Measurements from ENCODE around the gene OR4B1. TPM values are rescaled to one million over a fixed set of nuclear protein-coding genes. Genes with fewer than 3 reads are reported as not detected.

Gene OR4B1
- total and polyA plus RNA-seq, 2 experiments from 2014 or later: not detected

DNA sequence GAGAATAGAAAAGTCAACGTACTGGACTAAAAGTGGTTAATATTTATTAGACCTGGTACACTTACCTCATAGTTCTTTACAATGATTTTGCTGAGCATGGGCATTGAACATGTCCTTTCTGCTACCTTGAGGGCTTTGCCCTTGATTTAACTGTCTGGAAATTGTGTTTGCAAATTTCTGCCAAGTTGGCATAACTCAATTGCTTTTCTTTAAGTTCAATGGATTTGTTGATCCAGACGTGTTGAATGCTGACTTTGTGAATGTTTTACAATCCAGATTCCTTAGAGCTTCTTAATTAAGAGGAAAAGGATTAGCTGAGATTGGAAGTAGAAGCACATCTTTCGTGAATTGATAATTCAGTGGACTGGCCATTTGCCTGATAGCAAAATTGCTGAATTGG lies 21.1 kb downstream of the OR4B1 start (continued):
- TF ChIP-seq, protein P1, sequence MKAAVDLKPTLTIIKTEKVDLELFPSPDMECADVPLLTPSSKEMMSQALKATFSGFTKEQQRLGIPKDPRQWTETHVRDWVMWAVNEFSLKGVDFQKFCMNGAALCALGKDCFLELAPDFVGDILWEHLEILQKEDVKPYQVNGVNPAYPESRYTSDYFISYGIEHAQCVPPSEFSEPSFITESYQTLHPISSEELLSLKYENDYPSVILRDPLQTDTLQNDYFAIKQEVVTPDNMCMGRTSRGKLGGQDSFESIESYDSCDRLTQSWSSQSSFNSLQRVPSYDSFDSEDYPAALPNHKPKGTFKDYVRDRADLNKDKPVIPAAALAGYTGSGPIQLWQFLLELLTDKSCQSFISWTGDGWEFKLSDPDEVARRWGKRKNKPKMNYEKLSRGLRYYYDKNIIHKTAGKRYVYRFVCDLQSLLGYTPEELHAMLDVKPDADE (IDR thresholded peaks at IDR 0.05): no peak
- no peak for TF ChIP-seq JUNB (IDR thresholded peaks at IDR 0.05; ENCODE audit: unreplicated experiment)

DNA sequence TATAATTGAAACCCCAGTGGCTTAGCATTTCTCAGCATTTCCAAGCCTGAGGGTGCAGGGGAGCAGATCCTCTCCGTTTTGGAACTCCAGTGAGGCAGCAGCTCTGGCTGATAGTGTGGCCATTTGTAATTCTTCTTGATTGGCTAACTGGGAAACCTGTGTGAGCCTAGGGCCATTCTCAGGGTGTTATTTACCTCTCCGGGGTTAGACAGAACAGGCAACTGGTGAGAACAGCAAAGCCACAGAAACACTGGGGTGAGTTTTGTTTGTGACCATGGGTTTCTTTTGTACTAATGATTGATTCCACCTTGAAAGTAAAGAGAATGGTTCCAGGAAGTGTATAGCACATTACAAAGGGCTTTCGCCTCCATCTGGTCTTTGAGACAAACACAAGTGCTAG lies 25.9 kb downstream of the OR4B1 start:
- Histone ChIP-seq H3K4me1 (ENCODE audit: insufficient read depth) (no peaks in the 10 kb centered on the region), H3K79me2 (replicated peaks; ENCODE audit: insufficient read depth) (no peaks in the 10 kb centered on the region), H3K27me3 (ENCODE audit: insufficient read depth) (no peaks in the 10 kb centered on the region), H3F3A (replicated peaks; ENCODE audit: low read depth) (no peaks in the 10 kb centered on the region), H3K4me3 (no peak overlapping the region), H3K36me3 (ENCODE audit: insufficient read depth) (peaks cover 3% of the 10 kb centered on the region; the same call in 1 of the 2 replicates), H3K27ac (ENCODE audit: low read depth) (no peak overlapping the region), H4K20me1 (replicated peaks; ENCODE audit: insufficient read depth) (no peaks in the 10 kb centered on the region), H2AFZ (no peak overlapping the region), H3K4me2 (no peak overlapping the region), H3K9me2 (ENCODE audit: insufficient read depth) (no peaks in the 10 kb centered on the region)
- no peaks in the 10 kb centered on the region for H3K4me1 Mint-ChIP-seq
- H3K27me3 Mint-ChIP-seq (ENCODE audit: insufficient read depth, low read depth, poor library complexity): no peaks in the 10 kb centered on the region
- no peak overlapping the region for H3K27ac Mint-ChIP-seq
- peaks cover 30% of the 10 kb centered on the region for H3K36me3 Mint-ChIP-seq (ENCODE audit: low read depth)
- H3K4me3 Mint-ChIP-seq: no peak overlapping the region
- H3K9me3 Mint-ChIP-seq: peaks cover 97% of the 10 kb centered on the region
- no peak for ATAC-seq
- DNase-seq (ENCODE audit: low spot score): no peak
- TF ChIP-seq NANOG (IDR thresholded peaks at IDR 0.05; ENCODE audit: borderline replicate concordance) (no peak), STAT1 (IDR thresholded peaks at IDR 0.05; ENCODE audit: unreplicated experiment) (no peak), EZH2 (IDR thresholded peaks at IDR 0.05; ENCODE audit: low read depth, unreplicated experiment) (no peak), EZH2phosphoT487 (IDR thresholded peaks at IDR 0.05; ENCODE audit: unreplicated experiment) (no peak), CREB1 (CRISPR knock-in tag; IDR thresholded peaks at IDR 0.05; ENCODE audit: low read depth) (no peak), ZNF331 (CRISPR knock-in tag; IDR thresholded peaks at IDR 0.05; ENCODE audit: low read depth) (no peak), JUNB (IDR thresholded peaks at IDR 0.05; ENCODE audit: unreplicated experiment) (no peak), POLR2AphosphoS5 (IDR thresholded peaks at IDR 0.05; ENCODE audit: low read depth) (no peak), ZNF114 (CRISPR knock-in tag; IDR thresholded peaks at IDR 0.05) (no peak)
- TF ChIP-seq, protein P2, sequence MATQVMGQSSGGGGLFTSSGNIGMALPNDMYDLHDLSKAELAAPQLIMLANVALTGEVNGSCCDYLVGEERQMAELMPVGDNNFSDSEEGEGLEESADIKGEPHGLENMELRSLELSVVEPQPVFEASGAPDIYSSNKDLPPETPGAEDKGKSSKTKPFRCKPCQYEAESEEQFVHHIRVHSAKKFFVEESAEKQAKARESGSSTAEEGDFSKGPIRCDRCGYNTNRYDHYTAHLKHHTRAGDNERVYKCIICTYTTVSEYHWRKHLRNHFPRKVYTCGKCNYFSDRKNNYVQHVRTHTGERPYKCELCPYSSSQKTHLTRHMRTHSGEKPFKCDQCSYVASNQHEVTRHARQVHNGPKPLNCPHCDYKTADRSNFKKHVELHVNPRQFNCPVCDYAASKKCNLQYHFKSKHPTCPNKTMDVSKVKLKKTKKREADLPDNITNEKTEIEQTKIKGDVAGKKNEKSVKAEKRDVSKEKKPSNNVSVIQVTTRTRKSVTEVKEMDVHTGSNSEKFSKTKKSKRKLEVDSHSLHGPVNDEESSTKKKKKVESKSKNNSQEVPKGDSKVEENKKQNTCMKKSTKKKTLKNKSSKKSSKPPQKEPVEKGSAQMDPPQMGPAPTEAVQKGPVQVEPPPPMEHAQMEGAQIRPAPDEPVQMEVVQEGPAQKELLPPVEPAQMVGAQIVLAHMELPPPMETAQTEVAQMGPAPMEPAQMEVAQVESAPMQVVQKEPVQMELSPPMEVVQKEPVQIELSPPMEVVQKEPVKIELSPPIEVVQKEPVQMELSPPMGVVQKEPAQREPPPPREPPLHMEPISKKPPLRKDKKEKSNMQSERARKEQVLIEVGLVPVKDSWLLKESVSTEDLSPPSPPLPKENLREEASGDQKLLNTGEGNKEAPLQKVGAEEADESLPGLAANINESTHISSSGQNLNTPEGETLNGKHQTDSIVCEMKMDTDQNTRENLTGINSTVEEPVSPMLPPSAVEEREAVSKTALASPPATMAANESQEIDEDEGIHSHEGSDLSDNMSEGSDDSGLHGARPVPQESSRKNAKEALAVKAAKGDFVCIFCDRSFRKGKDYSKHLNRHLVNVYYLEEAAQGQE (IDR thresholded peaks at IDR 0.05; ENCODE audit: unreplicated experiment): no peak
- TF ChIP-seq, protein P3, sequence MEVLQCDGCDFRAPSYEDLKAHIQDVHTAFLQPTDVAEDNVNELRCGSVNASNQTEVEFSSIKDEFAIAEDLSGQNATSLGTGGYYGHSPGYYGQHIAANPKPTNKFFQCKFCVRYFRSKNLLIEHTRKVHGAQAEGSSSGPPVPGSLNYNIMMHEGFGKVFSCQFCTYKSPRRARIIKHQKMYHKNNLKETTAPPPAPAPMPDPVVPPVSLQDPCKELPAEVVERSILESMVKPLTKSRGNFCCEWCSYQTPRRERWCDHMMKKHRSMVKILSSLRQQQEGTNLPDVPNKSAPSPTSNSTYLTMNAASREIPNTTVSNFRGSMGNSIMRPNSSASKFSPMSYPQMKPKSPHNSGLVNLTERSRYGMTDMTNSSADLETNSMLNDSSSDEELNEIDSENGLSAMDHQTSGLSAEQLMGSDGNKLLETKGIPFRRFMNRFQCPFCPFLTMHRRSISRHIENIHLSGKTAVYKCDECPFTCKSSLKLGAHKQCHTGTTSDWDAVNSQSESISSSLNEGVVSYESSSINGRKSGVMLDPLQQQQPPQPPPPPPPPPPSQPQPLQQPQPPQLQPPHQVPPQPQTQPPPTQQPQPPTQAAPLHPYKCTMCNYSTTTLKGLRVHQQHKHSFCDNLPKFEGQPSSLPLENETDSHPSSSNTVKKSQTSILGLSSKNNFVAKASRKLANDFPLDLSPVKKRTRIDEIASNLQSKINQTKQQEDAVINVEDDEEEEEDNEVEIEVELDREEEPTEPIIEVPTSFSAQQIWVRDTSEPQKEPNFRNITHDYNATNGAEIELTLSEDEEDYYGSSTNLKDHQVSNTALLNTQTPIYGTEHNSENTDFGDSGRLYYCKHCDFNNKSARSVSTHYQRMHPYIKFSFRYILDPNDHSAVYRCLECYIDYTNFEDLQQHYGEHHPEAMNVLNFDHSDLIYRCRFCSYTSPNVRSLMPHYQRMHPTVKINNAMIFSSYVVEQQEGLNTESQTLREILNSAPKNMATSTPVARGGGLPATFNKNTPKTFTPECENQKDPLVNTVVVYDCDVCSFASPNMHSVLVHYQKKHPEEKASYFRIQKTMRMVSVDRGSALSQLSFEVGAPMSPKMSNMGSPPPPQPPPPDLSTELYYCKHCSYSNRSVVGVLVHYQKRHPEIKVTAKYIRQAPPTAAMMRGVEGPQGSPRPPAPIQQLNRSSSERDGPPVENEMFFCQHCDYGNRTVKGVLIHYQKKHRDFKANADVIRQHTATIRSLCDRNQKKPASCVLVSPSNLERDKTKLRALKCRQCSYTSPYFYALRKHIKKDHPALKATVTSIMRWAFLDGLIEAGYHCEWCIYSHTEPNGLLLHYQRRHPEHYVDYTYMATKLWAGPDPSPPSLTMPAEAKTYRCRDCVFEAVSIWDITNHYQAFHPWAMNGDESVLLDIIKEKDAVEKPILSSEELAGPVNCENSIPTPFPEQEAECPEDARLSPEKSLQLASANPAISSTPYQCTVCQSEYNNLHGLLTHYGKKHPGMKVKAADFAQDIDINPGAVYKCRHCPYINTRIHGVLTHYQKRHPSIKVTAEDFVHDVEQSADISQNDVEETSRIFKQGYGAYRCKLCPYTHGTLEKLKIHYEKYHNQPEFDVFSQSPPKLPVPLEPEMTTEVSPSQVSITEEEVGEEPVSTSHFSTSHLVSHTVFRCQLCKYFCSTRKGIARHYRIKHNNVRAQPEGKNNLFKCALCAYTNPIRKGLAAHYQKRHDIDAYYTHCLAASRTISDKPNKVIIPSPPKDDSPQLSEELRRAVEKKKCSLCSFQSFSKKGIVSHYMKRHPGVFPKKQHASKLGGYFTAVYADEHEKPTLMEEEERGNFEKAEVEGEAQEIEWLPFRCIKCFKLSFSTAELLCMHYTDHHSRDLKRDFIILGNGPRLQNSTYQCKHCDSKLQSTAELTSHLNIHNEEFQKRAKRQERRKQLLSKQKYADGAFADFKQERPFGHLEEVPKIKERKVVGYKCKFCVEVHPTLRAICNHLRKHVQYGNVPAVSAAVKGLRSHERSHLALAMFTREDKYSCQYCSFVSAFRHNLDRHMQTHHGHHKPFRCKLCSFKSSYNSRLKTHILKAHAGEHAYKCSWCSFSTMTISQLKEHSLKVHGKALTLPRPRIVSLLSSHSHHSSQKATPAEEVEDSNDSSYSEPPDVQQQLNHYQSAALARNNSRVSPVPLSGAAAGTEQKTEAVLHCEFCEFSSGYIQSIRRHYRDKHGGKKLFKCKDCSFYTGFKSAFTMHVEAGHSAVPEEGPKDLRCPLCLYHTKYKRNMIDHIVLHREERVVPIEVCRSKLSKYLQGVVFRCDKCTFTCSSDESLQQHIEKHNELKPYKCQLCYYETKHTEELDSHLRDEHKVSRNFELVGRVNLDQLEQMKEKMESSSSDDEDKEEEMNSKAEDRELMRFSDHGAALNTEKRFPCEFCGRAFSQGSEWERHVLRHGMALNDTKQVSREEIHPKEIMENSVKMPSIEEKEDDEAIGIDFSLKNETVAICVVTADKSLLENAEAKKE (CRISPR knock-in tag; IDR thresholded peaks at IDR 0.05): no peak
- TF ChIP-seq, protein P4, sequence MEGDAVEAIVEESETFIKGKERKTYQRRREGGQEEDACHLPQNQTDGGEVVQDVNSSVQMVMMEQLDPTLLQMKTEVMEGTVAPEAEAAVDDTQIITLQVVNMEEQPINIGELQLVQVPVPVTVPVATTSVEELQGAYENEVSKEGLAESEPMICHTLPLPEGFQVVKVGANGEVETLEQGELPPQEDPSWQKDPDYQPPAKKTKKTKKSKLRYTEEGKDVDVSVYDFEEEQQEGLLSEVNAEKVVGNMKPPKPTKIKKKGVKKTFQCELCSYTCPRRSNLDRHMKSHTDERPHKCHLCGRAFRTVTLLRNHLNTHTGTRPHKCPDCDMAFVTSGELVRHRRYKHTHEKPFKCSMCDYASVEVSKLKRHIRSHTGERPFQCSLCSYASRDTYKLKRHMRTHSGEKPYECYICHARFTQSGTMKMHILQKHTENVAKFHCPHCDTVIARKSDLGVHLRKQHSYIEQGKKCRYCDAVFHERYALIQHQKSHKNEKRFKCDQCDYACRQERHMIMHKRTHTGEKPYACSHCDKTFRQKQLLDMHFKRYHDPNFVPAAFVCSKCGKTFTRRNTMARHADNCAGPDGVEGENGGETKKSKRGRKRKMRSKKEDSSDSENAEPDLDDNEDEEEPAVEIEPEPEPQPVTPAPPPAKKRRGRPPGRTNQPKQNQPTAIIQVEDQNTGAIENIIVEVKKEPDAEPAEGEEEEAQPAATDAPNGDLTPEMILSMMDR (conservative IDR thresholded peaks at IDR 0.05; ENCODE audit: low read depth in 2 of 2): no peak
